Nephron progenitor cell (in vitro differentiated cells): ENCODE data around the gene SNAI3.
A peak's percentile ranks its signal among the peaks of the same experiment; 100 is the strongest.

Experiments
- DNase-seq: peaks from one replicate; pipeline ENCODE4 v3.0.0; 2021
- H3K27ac Mint-ChIP-seq: 2 replicates; pipeline ENCODE4 v1.8.0; 2021; ENCODE audit warnings: mild to moderate bottlenecking, moderate library complexity, mixed read lengths
- H3K27me3 Mint-ChIP-seq: 2 replicates; pipeline ENCODE4 v1.8.0; 2021; ENCODE audit warnings: mild to moderate bottlenecking, low read depth, mixed read lengths; ENCODE audit not compliant: poor library complexity
- H3K36me3 Mint-ChIP-seq: 2 replicates; pipeline ENCODE4 v1.8.0; 2021; ENCODE audit warnings: low read depth, mixed read lengths
- H3K4me1 Mint-ChIP-seq: 2 replicates; pipeline ENCODE4 v1.8.0; 2021; ENCODE audit warnings: mixed read lengths
- H3K4me3 Mint-ChIP-seq: 2 replicates; pipeline ENCODE4 v1.8.0; 2021; ENCODE audit warnings: mild to moderate bottlenecking, moderate library complexity, mixed read lengths
- H3K9me3 Mint-ChIP-seq: 2 replicates; pipeline ENCODE4 v1.8.0; 2021; ENCODE audit warnings: mild to moderate bottlenecking, moderate library complexity, mixed read lengths
- CTCF ChIP-seq: fragments of 200-600 bp; sonication (generic); IDR thresholded peaks from 2 replicates; pipeline ENCODE4 v1.5.0; 2021; ENCODE audit warnings: antibody characterized with exemption

The SNAI3 gene

GRCh38 chr16:88665570-88665969 is 20.7 kb downstream of the SNAI3 start:
- Mint-ChIP-seq H3K4me3 (peak overlapping the region; percentile 90), H3K27me3 (no peaks in the 10 kb centered on the region)

GRCh38 chr16:88665148-88665547 is 21.2 kb downstream of the SNAI3 start:
- Mint-ChIP-seq H3K9me3 (no peaks in the 10 kb centered on the region), H3K27me3 (no peaks in the 10 kb centered on the region), H3K4me3 (peak overlapping the region; percentile 90), H3K36me3 (peaks cover 15% of the 10 kb centered on the region), H3K27ac (no peak overlapping the region), H3K4me1 (peaks cover 26% of the 10 kb centered on the region)
- no peak for DNase-seq
- TF ChIP-seq CTCF = no peak

More at GRCh38 chr16:88665570-88665969, 20.7 kb downstream of the SNAI3 start:
- Mint-ChIP-seq H3K27ac (no peak overlapping the region), H3K4me1 (peaks cover 26% of the 10 kb centered on the region), H3K36me3 (peaks cover 15% of the 10 kb centered on the region), H3K9me3 (no peaks in the 10 kb centered on the region)
- no peak for TF ChIP-seq CTCF
- no peak for DNase-seq

- Mint-ChIP-seq H3K4me1 (peaks cover 26% of the 10 kb centered on the region), H3K36me3 (peaks cover 9% of the 10 kb centered on the region), H3K27ac (peak within 1 kb of the TSS; percentile 88), H3K4me3 (peak within 1 kb of the TSS; percentile 90), H3K9me3 (no peaks in the 10 kb centered on the region), H3K27me3 (no peaks in the 10 kb centered on the region)
- no peak for TF ChIP-seq CTCF
- DNase-seq = peak; percentile 94
Observed at GRCh38 chr16:88662843-88663606, 23.3 kb downstream of the SNAI3 start, which contains the start of gene MVD. Gene MVD (minus strand): TSS chr16:88663091. CDS start chr16:88663080, 11 bp downstream.

GRCh38 chr16:88662222-88662842 is 24.0 kb downstream of the SNAI3 start:
- no peak for TF ChIP-seq CTCF
- DNase-seq = peak; percentile 36
- Mint-ChIP-seq H3K27me3 (no peaks in the 10 kb centered on the region), H3K36me3 (peaks cover 9% of the 10 kb centered on the region), H3K4me3 (peak overlapping the region; percentile 88), H3K9me3 (no peaks in the 10 kb centered on the region), H3K4me1 (peaks cover 22% of the 10 kb centered on the region), H3K27ac (peak overlapping the region; percentile 34)

GRCh38 chr16:88661468-88661867 is 24.8 kb downstream of the SNAI3 start:
- H3K4me3 Mint-ChIP-seq = peak overlapping the region; percentile 88
- DNase-seq = no peak
- peaks cover 19% of the 10 kb centered on the region for H3K4me1 Mint-ChIP-seq
- peaks cover 6% of the 10 kb centered on the region for H3K36me3 Mint-ChIP-seq
- no peak for TF ChIP-seq CTCF
- no peaks in the 10 kb centered on the region for H3K9me3 Mint-ChIP-seq
- H3K27ac Mint-ChIP-seq = no peak overlapping the region
- no peaks in the 10 kb centered on the region for H3K27me3 Mint-ChIP-seq
